Gastroesophageal sphincter (tissue), 4 donors: ENCODE measurements around the gene KIF21A. TPM values are rescaled to one million over a fixed set of nuclear protein-coding genes. Genes with fewer than 3 reads are reported as not detected.
"Not testable (repeated sequence)": the region's sequence is repeated elsewhere in the genome, so short reads cannot be mapped to it uniquely, and the experiment has no call there.

Experiments used
- ATAC-seq: fragments of 150-250 bp; one replicate; pipeline ENCODE4 v1.9.1; 2016; ENCODE audit warnings: mild to moderate bottlenecking, moderate library complexity
- H3K27ac ChIP-seq, 4 donors: fragments of 200-600 bp; sonication (generic) in 3 of 4; 1 replicate in 3 of 4; 2 replicates in 1 of 4; pipeline ENCODE4 v1.5.1; 2016 to 2019
- H3K27me3 ChIP-seq: fragments of 200-600 bp; sonication (generic); one replicate; pipeline ENCODE4 v1.5.1; 2019
- H3K36me3 ChIP-seq, 2 donors: fragments of 200-600 bp; sonication (generic); one replicate each; pipeline ENCODE4 v1.5.1; 2019; ENCODE audit warnings: control low read depth in 1 of 2
- H3K4me1 ChIP-seq, 3 donors: fragments of 200-600 bp; sonication (generic); 1 replicate in 2 of 3; 2 replicates in 1 of 3; pipeline ENCODE4 v1.5.1; 2016 to 2019; ENCODE audit warnings: control low read depth in 2 of 3
- H3K4me3 ChIP-seq, 2 donors: fragments of 200-600 bp; sonication (generic); one replicate each; pipeline ENCODE4 v1.5.1; 2019; ENCODE audit warnings: mild to moderate bottlenecking in 1 of 2, moderate library complexity in 1 of 2
- H3K9me3 ChIP-seq, 3 donors: fragments of 200-600 bp; sonication (generic); one replicate each; pipeline ENCODE4 v1.5.1; 2017 to 2019; ENCODE audit warnings: control low read depth in 2 of 3
- CTCF ChIP-seq, 4 experiments: fragments of 200-600 bp in 2 of 4; fragments of 450-650 bp in 2 of 4; sonication (generic) in 1 of 4; IDR thresholded peaks; one replicate each; pipeline ENCODE4 v1.5.1; 2017 to 2019; ENCODE audit warnings: antibody characterized with exemption in 4 of 4, mild to moderate bottlenecking in 2 of 4, moderate library complexity in 2 of 4
- EP300 ChIP-seq: sonication (generic); formaldehyde crosslinking; IDR thresholded peaks from one replicate; pipeline ENCODE4 v1.6.1; 2017; ENCODE audit warnings: antibody characterized with exemption, mild to moderate bottlenecking
- POLR2A ChIP-seq, 2 donors: fragments of 450-650 bp; IDR thresholded peaks; one replicate each; pipeline ENCODE4 v1.6.1; 2017; ENCODE audit warnings: antibody characterized with exemption in 2 of 2, mild to moderate bottlenecking in 2 of 2, moderate library complexity in 1 of 2
- POLR2AphosphoS5 ChIP-seq: sonication (generic); formaldehyde crosslinking; IDR thresholded peaks from one replicate; pipeline ENCODE4 v1.6.1; 2017; ENCODE audit warnings: antibody characterized with exemption
- WGBS, 2 donors: methylation state at CpG; one replicate each; pipeline ENCODE4 v1.1.5; 2018; ENCODE audit warnings: low coverage in 1 of 2; 5-methylcytosine and 5-hydroxymethylcytosine counted together
- total RNA-seq, 4 donors: library from RNA; depleted of rRNA; stranded (reverse); fragments of >200 nt; gene quantifications; one replicate each; pipeline ENCODE4 v1.1.0, GENCODE V29; 2016

Gene KIF21A
- total RNA-seq, 4 donors from 2014 or later: 6.7 to 27.2 (median 10.9) TPM

- no peaks in the 10 kb centered on the region for H3K4me1 ChIP-seq
- TF ChIP-seq EP300: no peak
- TF ChIP-seq CTCF (IDR thresholded peaks at IDR 0.05): no peak
- TF ChIP-seq POLR2AphosphoS5: no peak
- no peak for TF ChIP-seq POLR2A (IDR thresholded peaks at IDR 0.05)
- no peak for ATAC-seq
- WGBS, 2 donors: 79 to 85% methylated on average over 4 of the region's 4 CpGs
- H3K27ac ChIP-seq: no peak overlapping the region
- no peaks in the 10 kb centered on the region for H3K9me3 ChIP-seq
- no peaks in the 10 kb centered on the region for H3K36me3 ChIP-seq
- no peak overlapping the region for H3K4me3 ChIP-seq
- no peaks in the 10 kb centered on the region for H3K27me3 ChIP-seq
These were observed 40.1 kb upstream of the KIF21A start for GRCh38 chr12:39483042-39483441.

GRCh38 chr12:39476894-39477293, 34.0 kb upstream of the KIF21A start:
- ATAC-seq: no peak
- H3K36me3 ChIP-seq: no peaks in the 10 kb centered on the region
- H3K4me1 ChIP-seq: no peaks in the 10 kb centered on the region
- no peak overlapping the region for H3K27ac ChIP-seq
- TF ChIP-seq POLR2AphosphoS5: no peak
- TF ChIP-seq EP300: no peak
- no peak for TF ChIP-seq CTCF (IDR thresholded peaks at IDR 0.05)
- no peak for TF ChIP-seq POLR2A (IDR thresholded peaks at IDR 0.05)
- H3K4me3 ChIP-seq: no peak overlapping the region
- H3K27me3 ChIP-seq: no peaks in the 10 kb centered on the region
- WGBS, 2 donors: 62 to 100% methylated on average over 2 to 5 of the region's 5 CpGs
- no peaks in the 10 kb centered on the region for H3K9me3 ChIP-seq

- H3K27ac ChIP-seq: no peak overlapping the region
- WGBS, 2 donors: 91 to 100% methylated on average over 1 to 4 of the region's 4 CpGs
These were observed 33.2 kb upstream of the KIF21A start for GRCh38 chr12:39476121-39476520.

GRCh38 chr12:39475136-39475535, 32.2 kb upstream of the KIF21A start:
- not testable (repeated sequence) for H3K9me3 ChIP-seq, H3K27me3 ChIP-seq, H3K27ac ChIP-seq, ATAC-seq, H3K36me3 ChIP-seq, H3K4me3 ChIP-seq, H3K4me1 ChIP-seq
- WGBS, 2 donors: 100% methylated on average over 1 of the region's 11 CpGs

More at GRCh38 chr12:39476121-39476520, 33.2 kb upstream of the KIF21A start:
- no peaks in the 10 kb centered on the region for H3K4me1 ChIP-seq
- no peaks in the 10 kb centered on the region for H3K27me3 ChIP-seq
- TF ChIP-seq EP300 (no peak), POLR2A (IDR thresholded peaks at IDR 0.05) (no peak), CTCF (IDR thresholded peaks at IDR 0.05) (no peak)
- ATAC-seq: no peak
- no peaks in the 10 kb centered on the region for H3K9me3 ChIP-seq
- H3K4me3 ChIP-seq: no peak overlapping the region
- H3K36me3 ChIP-seq: no peaks in the 10 kb centered on the region

GRCh38 chr12:39467432-39467870, 24.5 kb upstream of the KIF21A start:
- no peak overlapping the region for H3K27ac ChIP-seq
- no peaks in the 10 kb centered on the region for H3K36me3 ChIP-seq
- no peak for ATAC-seq
- H3K4me3 ChIP-seq: no peak overlapping the region
- TF ChIP-seq CTCF (IDR thresholded peaks at IDR 0.05) (no peak), EP300 (no peak), POLR2A (IDR thresholded peaks at IDR 0.05) (no peak), POLR2AphosphoS5 (no peak)
- H3K27me3 ChIP-seq: no peaks in the 10 kb centered on the region
- no peaks in the 10 kb centered on the region for H3K9me3 ChIP-seq
- H3K4me1 ChIP-seq: no peaks in the 10 kb centered on the region
